ENCODE results near the gene NIPBL. TPM values are rescaled to one million over a fixed set of nuclear protein-coding genes. Genes with fewer than 3 reads are reported as not detected.

The NIPBL gene
- polyA plus RNA-seq, 1 of the 3 experiments (the other 2 are of a cell fraction): 5.2 TPM

DNA sequence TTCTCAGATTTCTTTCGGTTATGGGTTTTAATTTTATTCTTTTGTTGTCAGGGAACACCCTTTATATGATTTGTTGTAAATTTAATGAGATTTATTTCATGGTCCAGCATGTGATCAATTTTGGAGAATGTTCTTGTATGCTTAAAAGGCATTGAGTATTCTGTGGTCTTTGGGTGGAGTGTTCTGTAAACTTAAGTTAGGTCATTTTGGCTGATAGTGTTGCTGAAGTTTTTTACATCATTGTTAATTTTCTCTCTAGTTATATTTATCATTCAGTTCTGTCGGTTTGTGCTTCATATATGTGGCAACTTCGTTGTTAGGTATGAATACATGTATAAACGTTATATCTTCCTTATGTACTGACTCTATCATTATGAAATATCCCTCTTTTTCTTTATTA, 55.5 kb downstream of the NIPBL start:
- Histone ChIP-seq H3K4me2 (no peak overlapping the region), H2AFZ (ENCODE audit: low read depth) (no peak overlapping the region), H3K9me3 (peaks cover 5% of the 10 kb centered on the region; the same call in 1 of the 2 replicates), H4K20me1 (ENCODE audit: insufficient read depth) (peaks cover 85% of the 10 kb centered on the region), H3K79me2 (ENCODE audit: insufficient read depth) (peaks cover 94% of the 10 kb centered on the region), H3K4me3 (ENCODE audit: low read depth in 2 of 2, low read length in 1 of 2) (no peak overlapping the region), H3K4me1 (ENCODE audit: control insufficient read depth in 1 of 2, insufficient read depth in 2 of 2, low read depth in 1 of 2, low read length in 1 of 2) (peaks cover 5 to 18% of the 10 kb centered on the region in 2 experiments; a peak in 2 of 4 replicates), H3K9ac (no peak overlapping the region), H3K27ac (ENCODE audit: low read depth in 2 of 2, low read length in 1 of 2) (no peak overlapping the region), H3K9me2 (no peaks in the 10 kb centered on the region; the same call in 1 of the 2 replicates), H3K36me3 (replicated peaks in 1 of 2; ENCODE audit: control insufficient read depth in 1 of 2, insufficient read depth in 2 of 2, low read length in 1 of 2) (peaks cover 0 to 8% of the 10 kb centered on the region in 2 experiments), H3K27me3 (ENCODE audit: insufficient read depth) (no peaks in the 10 kb centered on the region), H3F3A (replicated peaks; ENCODE audit: insufficient read depth) (peaks cover 30% of the 10 kb centered on the region)
- DNase-seq: no peak
- ChIA-PET POLR2A (no interaction called here), CTCF (interaction anchor here (1.4 kb wide), 1 partner anchor 61 kb away, joined by 3 read pairs; no protein-coding TSS in a partner anchor)
- 94% methylated on average over 4 of the region's 4 CpGs for WGBS (ENCODE audit: low lambda C conversion rate)
- TF ChIP-seq RCOR1 (IDR thresholded peaks at IDR 0.05; ENCODE audit: low read length) (no peak), CHD2 (IDR thresholded peaks at IDR 0.05; ENCODE audit: low read length, partially characterized antibody) (no peak), SMC3 (IDR thresholded peaks at IDR 0.05; ENCODE audit: low read depth, low read length) (no peak), NFIC (IDR thresholded peaks at IDR 0.05; ENCODE audit: borderline replicate concordance) (no peak), JUND (IDR thresholded peaks at IDR 0.05) (no peak), FOXJ3 (CRISPR knock-in tag; IDR thresholded peaks at IDR 0.05) (no peak), FOSL2 (IDR thresholded peaks at IDR 0.05; ENCODE audit: borderline replicate concordance, low read depth) (no peak), MXI1 (IDR thresholded peaks at IDR 0.05; ENCODE audit: low read depth, low read length) (no peak), MEF2A (IDR thresholded peaks at IDR 0.05; ENCODE audit: borderline replicate concordance, low read depth) (no peak), RXRA (IDR thresholded peaks at IDR 0.05; ENCODE audit: borderline replicate concordance, low read depth) (no peak), GABPA (IDR thresholded peaks at IDR 0.05; ENCODE audit: low read depth) (no peak)
- TF ChIP-seq, protein P1, sequence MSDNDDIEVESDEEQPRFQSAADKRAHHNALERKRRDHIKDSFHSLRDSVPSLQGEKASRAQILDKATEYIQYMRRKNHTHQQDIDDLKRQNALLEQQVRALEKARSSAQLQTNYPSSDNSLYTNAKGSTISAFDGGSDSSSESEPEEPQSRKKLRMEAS (IDR thresholded peaks at IDR 0.05; ENCODE audit: low read depth): no peak
- TF ChIP-seq, protein P2, sequence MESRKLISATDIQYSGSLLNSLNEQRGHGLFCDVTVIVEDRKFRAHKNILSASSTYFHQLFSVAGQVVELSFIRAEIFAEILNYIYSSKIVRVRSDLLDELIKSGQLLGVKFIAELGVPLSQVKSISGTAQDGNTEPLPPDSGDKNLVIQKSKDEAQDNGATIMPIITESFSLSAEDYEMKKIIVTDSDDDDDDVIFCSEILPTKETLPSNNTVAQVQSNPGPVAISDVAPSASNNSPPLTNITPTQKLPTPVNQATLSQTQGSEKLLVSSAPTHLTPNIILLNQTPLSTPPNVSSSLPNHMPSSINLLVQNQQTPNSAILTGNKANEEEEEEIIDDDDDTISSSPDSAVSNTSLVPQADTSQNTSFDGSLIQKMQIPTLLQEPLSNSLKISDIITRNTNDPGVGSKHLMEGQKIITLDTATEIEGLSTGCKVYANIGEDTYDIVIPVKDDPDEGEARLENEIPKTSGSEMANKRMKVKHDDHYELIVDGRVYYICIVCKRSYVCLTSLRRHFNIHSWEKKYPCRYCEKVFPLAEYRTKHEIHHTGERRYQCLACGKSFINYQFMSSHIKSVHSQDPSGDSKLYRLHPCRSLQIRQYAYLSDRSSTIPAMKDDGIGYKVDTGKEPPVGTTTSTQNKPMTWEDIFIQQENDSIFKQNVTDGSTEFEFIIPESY (IDR thresholded peaks at IDR 0.05; ENCODE audit: borderline replicate concordance, low read depth): no peak

DNA sequence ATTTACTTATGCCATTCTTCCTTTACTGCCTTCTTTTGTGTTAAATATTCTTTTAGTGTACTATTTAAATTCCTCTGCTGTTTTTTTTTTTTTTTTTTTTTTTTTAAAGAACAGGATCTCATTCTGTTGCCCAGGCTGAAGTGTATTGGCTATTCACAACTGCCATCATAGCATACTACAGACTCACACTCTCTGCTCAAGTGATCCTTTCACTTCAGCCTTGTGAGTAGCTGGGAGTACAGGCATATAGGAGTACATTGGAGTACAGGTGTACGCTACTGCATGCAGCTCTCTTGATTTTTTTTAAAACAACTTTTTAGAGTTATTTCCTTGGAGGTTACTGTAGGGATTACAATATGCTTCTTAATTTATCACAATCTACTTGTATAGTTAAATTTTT, 56.1 kb downstream of the NIPBL start:
- POLR2A ChIA-PET: no interaction called here

More for the DNA sequence above, 56.1 kb downstream of the NIPBL start:
- Histone ChIP-seq H2AFZ (ENCODE audit: low read depth) (no peak overlapping the region), H3K27me3 (ENCODE audit: insufficient read depth) (no peaks in the 10 kb centered on the region), H3K9me2 (no peaks in the 10 kb centered on the region; the same call in 1 of the 2 replicates), H3K4me3 (ENCODE audit: low read depth in 2 of 2, low read length in 1 of 2) (no peak overlapping the region), H3K27ac (ENCODE audit: low read depth in 2 of 2, low read length in 1 of 2) (no peak overlapping the region), H3K9ac (no peak overlapping the region), H4K20me1 (ENCODE audit: insufficient read depth) (peaks cover 85% of the 10 kb centered on the region), H3K4me2 (no peak overlapping the region), H3K4me1 (ENCODE audit: control insufficient read depth in 1 of 2, insufficient read depth in 2 of 2, low read depth in 1 of 2, low read length in 1 of 2) (peaks cover 5 to 18% of the 10 kb centered on the region in 2 experiments; a peak in 2 of 4 replicates), H3K79me2 (ENCODE audit: insufficient read depth) (peaks cover 94% of the 10 kb centered on the region), H3F3A (replicated peaks; ENCODE audit: insufficient read depth) (peaks cover 30% of the 10 kb centered on the region), H3K36me3 (replicated peaks in 1 of 2; ENCODE audit: control insufficient read depth in 1 of 2, insufficient read depth in 2 of 2, low read length in 1 of 2) (peaks cover 0 to 8% of the 10 kb centered on the region in 2 experiments), H3K9me3 (peaks cover 5% of the 10 kb centered on the region; the same call in 1 of the 2 replicates)
- DNase-seq: no peak
- TF ChIP-seq RCOR1 (IDR thresholded peaks at IDR 0.05; ENCODE audit: low read length): no peak
- TF ChIP-seq YY1 (IDR thresholded peaks at IDR 0.05; ENCODE audit: low read depth): no peak
- no peak for TF ChIP-seq RFX5 (IDR thresholded peaks at IDR 0.05; ENCODE audit: low read length)
- TF ChIP-seq MXI1 (IDR thresholded peaks at IDR 0.05; ENCODE audit: low read depth, low read length): no peak
- TF ChIP-seq SMC3 (IDR thresholded peaks at IDR 0.05; ENCODE audit: low read depth, low read length): no peak
- TF ChIP-seq EZH2phosphoT487 (IDR thresholded peaks at IDR 0.05; ENCODE audit: borderline replicate concordance, low read depth): no peak
- no peak for TF ChIP-seq GATA2 (CRISPR knock-in tag; IDR thresholded peaks at IDR 0.05)
- TF ChIP-seq FOXJ3 (CRISPR knock-in tag; IDR thresholded peaks at IDR 0.05): no peak
- no peak for TF ChIP-seq NFIC (IDR thresholded peaks at IDR 0.05; ENCODE audit: borderline replicate concordance)
- TF ChIP-seq RAD21 (IDR thresholded peaks at IDR 0.05; ENCODE audit: low read length): no peak
- 100% methylated on average over 1 of the region's 1 CpG for WGBS (ENCODE audit: low lambda C conversion rate)
- CTCF ChIA-PET: interaction anchor here (1.4 kb wide), 1 partner anchor 62 kb away, joined by 3 read pairs; no protein-coding TSS in a partner anchor

Measured in SK-N-SH (cell line).